Measurements from ENCODE around the gene SLC6A11. TPM values are rescaled to one million over a fixed set of nuclear protein-coding genes. Genes with fewer than 3 reads are reported as not detected.

SLC6A11 gene
- total RNA-seq, 1 experiment from 2014 or later = 1.5 TPM

DNA sequence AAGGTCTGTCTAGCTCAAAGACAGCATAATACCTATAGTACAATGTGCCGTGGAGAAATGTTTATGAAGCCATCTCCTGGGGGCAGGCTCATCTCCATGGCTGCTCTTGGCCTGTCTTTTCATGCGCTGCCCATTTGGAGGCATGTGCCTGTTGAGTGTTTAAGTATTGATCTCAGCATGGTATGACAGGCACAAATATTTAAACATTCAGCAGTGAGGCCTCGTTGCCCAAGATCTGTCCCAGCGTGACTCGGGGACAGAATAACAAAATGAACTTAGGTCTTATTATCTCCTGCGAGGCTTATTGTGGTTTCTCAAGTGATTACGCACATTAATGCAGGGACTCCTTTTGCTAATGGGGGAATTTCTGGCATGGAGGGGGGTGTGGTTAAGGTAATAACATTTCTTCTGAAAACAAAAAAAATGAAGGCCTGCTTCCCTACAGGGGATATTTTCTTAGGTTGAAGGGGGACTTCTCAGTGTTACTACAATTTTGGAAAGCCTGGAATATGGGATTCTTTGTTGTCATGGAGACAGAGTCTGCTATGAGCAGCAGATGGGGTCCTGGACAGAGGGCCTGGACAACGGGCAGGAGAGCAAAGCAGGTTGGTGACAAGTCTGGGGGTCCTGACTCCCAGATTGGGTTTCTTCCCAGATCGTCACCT lies 172.1 kb downstream of the SLC6A11 start:
- Histone ChIP-seq H4K8ac (replicated peaks; ENCODE audit: insufficient read length, low read depth, low read length) (no peak overlapping the region), H2AFZ (ENCODE audit: low read length) (no peak overlapping the region), H3K27ac (ENCODE audit: insufficient read length, low read depth, low read length) (no peak overlapping the region), H2BK5ac (ENCODE audit: insufficient read length, low read length) (no peak overlapping the region), H4K5ac (ENCODE audit: insufficient read length, low read depth, low read length) (no peak overlapping the region), H3K4ac (ENCODE audit: low read depth, low read length) (no peak overlapping the region), H3K27me3 (ENCODE audit: insufficient read depth, low read length) (peaks cover 2% of the 10 kb centered on the region; the same call in 1 of the 2 replicates), H3T11ph (ENCODE audit: low read length) (no peak overlapping the region), H2BK120ac (ENCODE audit: low read depth, low read length, poor library complexity, severe bottlenecking) (no peak overlapping the region), H2BK15ac (ENCODE audit: low read depth, low read length) (no peak overlapping the region), H3K14ac (ENCODE audit: insufficient read depth, low read length) (no peak overlapping the region), H3K56ac (ENCODE audit: insufficient read length, low read depth, low read length) (no peak overlapping the region), H3K79me1 (ENCODE audit: insufficient read depth, low read depth, low read length, poor library complexity, severe bottlenecking) (no peaks in the 10 kb centered on the region), H2AK5ac (ENCODE audit: insufficient read length, low read length) (no peak overlapping the region), H4K91ac (ENCODE audit: insufficient read length, low read depth, low read length) (no peak overlapping the region), H4K20me1 (ENCODE audit: control insufficient read depth, insufficient read depth, insufficient read length) (no peaks in the 10 kb centered on the region), H2BK20ac (ENCODE audit: low read depth, low read length, poor library complexity, severe bottlenecking) (no peak overlapping the region), H3K9me3 (ENCODE audit: control insufficient read depth, low read depth, low read length) (no peaks in the 10 kb centered on the region), H3K9ac (ENCODE audit: extremely low read depth, insufficient read length, low read length) (no peak overlapping the region), H2BK12ac (ENCODE audit: insufficient read length, low read depth, low read length) (no peak overlapping the region), H3K4me1 (ENCODE audit: insufficient read depth, low read length) (peaks cover 2% of the 10 kb centered on the region; the same call in 1 of the 2 replicates), H3K4me2 (ENCODE audit: insufficient read depth, insufficient read length, low read length) (no peak overlapping the region), H3K79me2 (ENCODE audit: insufficient read depth, low read length) (no peaks in the 10 kb centered on the region), H3K23ac (ENCODE audit: insufficient read length, low read depth, low read length) (no peak overlapping the region), H3K18ac (ENCODE audit: insufficient read length, low read depth, low read length) (no peak overlapping the region), H3K23me2 (ENCODE audit: insufficient read length, low read depth, low read length, poor library complexity, severe bottlenecking) (peaks cover 5% of the 10 kb centered on the region)
- peaks cover 20 to 31% of the 10 kb centered on the region in 2 experiments for H3K4me1 Mint-ChIP-seq
- TF ChIP-seq, protein P1, sequence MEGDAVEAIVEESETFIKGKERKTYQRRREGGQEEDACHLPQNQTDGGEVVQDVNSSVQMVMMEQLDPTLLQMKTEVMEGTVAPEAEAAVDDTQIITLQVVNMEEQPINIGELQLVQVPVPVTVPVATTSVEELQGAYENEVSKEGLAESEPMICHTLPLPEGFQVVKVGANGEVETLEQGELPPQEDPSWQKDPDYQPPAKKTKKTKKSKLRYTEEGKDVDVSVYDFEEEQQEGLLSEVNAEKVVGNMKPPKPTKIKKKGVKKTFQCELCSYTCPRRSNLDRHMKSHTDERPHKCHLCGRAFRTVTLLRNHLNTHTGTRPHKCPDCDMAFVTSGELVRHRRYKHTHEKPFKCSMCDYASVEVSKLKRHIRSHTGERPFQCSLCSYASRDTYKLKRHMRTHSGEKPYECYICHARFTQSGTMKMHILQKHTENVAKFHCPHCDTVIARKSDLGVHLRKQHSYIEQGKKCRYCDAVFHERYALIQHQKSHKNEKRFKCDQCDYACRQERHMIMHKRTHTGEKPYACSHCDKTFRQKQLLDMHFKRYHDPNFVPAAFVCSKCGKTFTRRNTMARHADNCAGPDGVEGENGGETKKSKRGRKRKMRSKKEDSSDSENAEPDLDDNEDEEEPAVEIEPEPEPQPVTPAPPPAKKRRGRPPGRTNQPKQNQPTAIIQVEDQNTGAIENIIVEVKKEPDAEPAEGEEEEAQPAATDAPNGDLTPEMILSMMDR (conservative IDR thresholded peaks at IDR 0.05) = no peak
- H3K4me3 Mint-ChIP-seq = no peak overlapping the region
- no CpG with 5 or more reads among the region's 9 CpGs for WGBS (ENCODE audit: extremely low coverage, insufficient read length, low lambda C conversion rate)
- H3K9me3 Mint-ChIP-seq = no peaks in the 10 kb centered on the region; a peak in 1 of 5 replicates
- peaks cover 53% of the 10 kb centered on the region for H3K27me3 Mint-ChIP-seq (ENCODE audit: low read depth)
- DNase-seq = no peak
- H3K36me3 Mint-ChIP-seq (ENCODE audit: insufficient read depth in 1 of 3, low read depth in 3 of 3) = no peaks in the 10 kb centered on the region
- H3K27ac Mint-ChIP-seq = no peak overlapping the region; a peak in 2 of 7 replicates
